IMR-90 (cell line): ENCODE measurements around the gene NIT1. TPM values are rescaled to one million over a fixed set of nuclear protein-coding genes. Genes with fewer than 3 reads are reported as not detected.
A peak's percentile ranks its signal among the peaks of the same experiment; 100 is the strongest.

Experiments used
- ATAC-seq: fragments of 200-7000 bp; cut with Tn5 transposase; 2 replicates; pipeline ENCODE4 v1.9.1; 2020; ENCODE audit warnings: low read depth, mild to moderate bottlenecking, moderate library complexity
- BruUV-seq: library from RNA; stranded (reverse); fragments of 400-500 nt; replicated peaks from 2 replicates; lab custom pipeline; 2021; lab: Mats Ljungman, UMichigan
- CTCF ChIA-PET: fragments of 300-600 bp; formaldehyde crosslinking; extraction: SDS; loops from one replicate; lab custom pipeline; 2021; ENCODE audit warnings: antibody characterized with exemption; lab: Yijun Ruan, JAX
- POLR2A ChIA-PET: fragments of 300-600 bp; sonication (Branson Sonifier 250); formaldehyde crosslinking; loops from one replicate; lab custom pipeline; 2022; ENCODE audit warnings: antibody characterized with exemption; ENCODE audit not compliant: unreplicated experiment; lab: Charles Lee
- DNase-seq: peaks from one replicate; pipeline ENCODE4 v3.0.0; 2013
- H2AFZ ChIP-seq: replicated peaks from 2 replicates; pipeline ENCODE3; 2013; ENCODE audit warnings: low read length, mild to moderate bottlenecking; ENCODE audit not compliant: poor library complexity
- H2AK5ac ChIP-seq: 2 replicates; pipeline ENCODE4 v1.6.1; 2013; ENCODE audit warnings: low read depth, low read length, inconsistent platforms
- H2AK9ac ChIP-seq: replicated peaks from 2 replicates; pipeline ENCODE3; 2013; ENCODE audit warnings: mild to moderate bottlenecking, low read depth, low read length, moderate library complexity; ENCODE audit not compliant: poor library complexity
- H2BK120ac ChIP-seq: 2 replicates; pipeline ENCODE4 v1.6.1; 2013; ENCODE audit warnings: low read depth, low read length, inconsistent platforms
- H2BK15ac ChIP-seq: 3 replicates; pipeline ENCODE4 v1.6.1; 2013; ENCODE audit warnings: low read depth, low read length, inconsistent platforms
- H2BK20ac ChIP-seq: 2 replicates; pipeline ENCODE4 v1.6.1; 2013; ENCODE audit warnings: low read depth, mild to moderate bottlenecking, inconsistent platforms, low read length, moderate library complexity
- H2BK5ac ChIP-seq: 2 replicates; pipeline ENCODE4 v1.6.1; 2013; ENCODE audit warnings: mild to moderate bottlenecking, low read depth, low read length, inconsistent platforms; ENCODE audit not compliant: poor library complexity, severe bottlenecking
- H3K14ac ChIP-seq: replicated peaks from 2 replicates; pipeline ENCODE4 v1.6.1; 2013; ENCODE audit warnings: low read depth, low read length, inconsistent platforms
- H3K18ac ChIP-seq: 2 replicates; pipeline ENCODE4 v1.6.1; 2013; ENCODE audit warnings: low read depth, low read length, control low read depth
- H3K23ac ChIP-seq: 2 replicates; pipeline ENCODE4 v1.6.1; 2013; ENCODE audit warnings: low read depth, low read length, inconsistent platforms
- H3K27ac ChIP-seq: 2 replicates; pipeline ENCODE4 v1.5.1; 2013; ENCODE audit warnings: mild to moderate bottlenecking, control low read depth, low read length; ENCODE audit not compliant: insufficient read depth
- H3K27me3 ChIP-seq: 2 replicates; pipeline ENCODE4 v1.6.1; 2013; ENCODE audit warnings: low read length; ENCODE audit not compliant: control insufficient read depth, insufficient read depth
- H3K36me3 ChIP-seq: 2 replicates; pipeline ENCODE4 v1.6.1; 2013; ENCODE audit warnings: low read length, mixed read lengths; ENCODE audit not compliant: control insufficient read depth, insufficient read depth
- H3K4ac ChIP-seq: 2 replicates; pipeline ENCODE4 v1.6.1; 2013; ENCODE audit warnings: low read depth, low read length, inconsistent platforms
- H3K4me1 ChIP-seq: 2 replicates; pipeline ENCODE4 v1.6.1; 2013; ENCODE audit warnings: low read length, mixed read lengths; ENCODE audit not compliant: control insufficient read depth, insufficient read depth
- H3K4me2 ChIP-seq: 2 replicates; pipeline ENCODE4 v1.6.1; 2013; ENCODE audit warnings: low read depth, mild to moderate bottlenecking, control low read depth, low read length, moderate library complexity
- H3K4me3 ChIP-seq: 2 replicates; pipeline ENCODE4 v1.5.1; 2013; ENCODE audit warnings: low read depth, mild to moderate bottlenecking, control low read depth, low read length, moderate library complexity; ENCODE audit not compliant: insufficient read depth
- H3K56ac ChIP-seq: 2 replicates; pipeline ENCODE4 v1.6.1; 2013; ENCODE audit warnings: low read length, inconsistent platforms; ENCODE audit not compliant: insufficient read depth; ENCODE audit errors: extremely low read depth
- H3K79me1 ChIP-seq, 2 experiments: 2 replicates each; pipeline ENCODE4 v1.6.1; 2013; ENCODE audit warnings: low read length in 2 of 2, inconsistent platforms in 1 of 2, low read depth in 1 of 2
- H3K9ac ChIP-seq: 2 replicates; pipeline ENCODE4 v1.6.1; 2013; ENCODE audit warnings: low read depth, low read length, control low read depth
- H3K9me1 ChIP-seq: 2 replicates; pipeline ENCODE4 v1.6.1; 2013; ENCODE audit warnings: low read length, inconsistent platforms; ENCODE audit not compliant: insufficient read depth
- H3K9me3 ChIP-seq: 2 replicates; pipeline ENCODE4 v1.6.1; 2013; ENCODE audit warnings: low read length; ENCODE audit not compliant: control insufficient read depth, insufficient read depth
- H4K20me1 ChIP-seq: 2 replicates; pipeline ENCODE4 v1.6.1; 2013; ENCODE audit warnings: low read length, inconsistent platforms; ENCODE audit not compliant: insufficient read depth
- H4K5ac ChIP-seq: 2 replicates; pipeline ENCODE4 v1.6.1; 2013; ENCODE audit warnings: mild to moderate bottlenecking, low read depth, low read length, control low read depth
- H4K8ac ChIP-seq, 2 experiments: 2 replicates each; pipeline ENCODE4 v1.6.1; 2013; ENCODE audit warnings: low read depth in 2 of 2, low read length in 2 of 2, control low read depth in 1 of 2, inconsistent platforms in 1 of 2
- H4K91ac ChIP-seq: 2 replicates; pipeline ENCODE4 v1.6.1; 2013; ENCODE audit warnings: low read depth, low read length, inconsistent platforms; ENCODE audit not compliant: insufficient read depth
- BHLHE40 ChIP-seq: fragments of 150-350 bp; IDR thresholded peaks from 2 replicates; pipeline ENCODE4 v1.6.1; 2016; ENCODE audit warnings: mild to moderate bottlenecking, low read depth, low read length
- CHD1 ChIP-seq: IDR thresholded peaks from 2 replicates; pipeline ENCODE4 v1.6.1; 2012; ENCODE audit warnings: low read depth, low read length, improper control_type of control experiment
- FOS ChIP-seq: fragments of 150-350 bp; IDR thresholded peaks from 2 replicates; pipeline ENCODE4 v1.6.1; 2016; ENCODE audit warnings: low read depth, low read length
- MAFK ChIP-seq: IDR thresholded peaks from 2 replicates; pipeline ENCODE4 v1.6.1; 2012; ENCODE audit warnings: low read depth, low read length, improper control_type of control experiment
- NFE2L2 ChIP-seq: fragments of 150-350 bp; IDR thresholded peaks from 2 replicates; pipeline ENCODE4 v1.6.1; 2016; ENCODE audit warnings: low read depth, mild to moderate bottlenecking, low read length
- RCOR1 ChIP-seq: IDR thresholded peaks from 2 replicates; pipeline ENCODE4 v1.6.1; 2012; ENCODE audit warnings: mild to moderate bottlenecking, low read length, improper control_type of control experiment; ENCODE audit not compliant: insufficient replicate concordance
- RFX5 ChIP-seq: IDR thresholded peaks from 2 replicates; pipeline ENCODE4 v1.8.0; 2012; ENCODE audit warnings: low read depth, mild to moderate bottlenecking, low read length, moderate library complexity
- SMC3 ChIP-seq: fragments of 150-350 bp; IDR thresholded peaks from 2 replicates; pipeline ENCODE4 v1.6.1; 2016; ENCODE audit warnings: low read depth, mild to moderate bottlenecking, antibody characterized with exemption, low read length, moderate library complexity
- WGBS, 2 experiments: methylation state at CpG; one replicate each; pipeline versions ENCODE4 v1.1.5 to v1.1.7; 2013; ENCODE audit warnings: missing lambda C conversion rate in 2 of 2; ENCODE audit not compliant: insufficient read length in 1 of 2; ENCODE audit errors: extremely low coverage in 2 of 2; 5-methylcytosine and 5-hydroxymethylcytosine counted together
- dilution Hi-C: fragments of 300-500 bp; cut with HindIII; formaldehyde crosslinking; loops from one replicate; pipeline ENCODE4 v1.14.3; 2018; ENCODE audit warnings: low sequenced_read_pairs; ENCODE audit not compliant: unreplicated experiment
- in situ Hi-C: fragments of 300-500 bp; cut with MboI; formaldehyde crosslinking; loops from 3 replicates; pipeline ENCODE4 v1.14.3; 2019; ENCODE audit warnings: low sequenced_read_pairs, inconsistent platforms, mixed read lengths
- intact Hi-C: fragments of 100-400 bp; cut with micrococcal nuclease; formaldehyde crosslinking; loops from 2 replicates; pipeline ENCODE4 v1.10.0; 2022
- polyA plus RNA-seq, 3 experiments: library from polyadenylated mRNA; depleted of rRNA; stranded (reverse); fragments of >200 nt; gene quantifications; 2 replicates each; pipeline ENCODE4 v1.2.3, GENCODE V29; 2012; ENCODE audit warnings: low replicate concordance in 1 of 3
- total RNA-seq: library from RNA; depleted of rRNA; stranded (reverse); fragments of >200 nt; gene quantifications from 2 replicates; pipeline ENCODE4 v1.2.3, GENCODE V29; 2012
- TF ChIP-seq, protein P1 (sequence below): fragments of 150-350 bp; IDR thresholded peaks from 2 replicates; pipeline ENCODE4 v1.6.1; 2016; ENCODE audit warnings: low read depth, mild to moderate bottlenecking, low read length, moderate library complexity, borderline replicate concordance
- TF ChIP-seq, protein P2 (sequence below): conservative IDR thresholded peaks from 2 replicates; pipeline ENCODE4 v1.5.1; 2012; ENCODE audit warnings: mild to moderate bottlenecking, low read depth, low read length, improper control_type of control experiment
- TF ChIP-seq, protein P3 (sequence below): fragments of 150-350 bp; IDR thresholded peaks from 2 replicates; pipeline ENCODE4 v1.6.1; 2017; ENCODE audit warnings: mild to moderate bottlenecking, antibody characterized with exemption, low read length, low read depth

The NIT1 gene
- total and polyA plus RNA-seq, 2 of the 4 experiments (the other 2 are of a cell fraction) = 22.8 to 33.6 TPM

DNA sequence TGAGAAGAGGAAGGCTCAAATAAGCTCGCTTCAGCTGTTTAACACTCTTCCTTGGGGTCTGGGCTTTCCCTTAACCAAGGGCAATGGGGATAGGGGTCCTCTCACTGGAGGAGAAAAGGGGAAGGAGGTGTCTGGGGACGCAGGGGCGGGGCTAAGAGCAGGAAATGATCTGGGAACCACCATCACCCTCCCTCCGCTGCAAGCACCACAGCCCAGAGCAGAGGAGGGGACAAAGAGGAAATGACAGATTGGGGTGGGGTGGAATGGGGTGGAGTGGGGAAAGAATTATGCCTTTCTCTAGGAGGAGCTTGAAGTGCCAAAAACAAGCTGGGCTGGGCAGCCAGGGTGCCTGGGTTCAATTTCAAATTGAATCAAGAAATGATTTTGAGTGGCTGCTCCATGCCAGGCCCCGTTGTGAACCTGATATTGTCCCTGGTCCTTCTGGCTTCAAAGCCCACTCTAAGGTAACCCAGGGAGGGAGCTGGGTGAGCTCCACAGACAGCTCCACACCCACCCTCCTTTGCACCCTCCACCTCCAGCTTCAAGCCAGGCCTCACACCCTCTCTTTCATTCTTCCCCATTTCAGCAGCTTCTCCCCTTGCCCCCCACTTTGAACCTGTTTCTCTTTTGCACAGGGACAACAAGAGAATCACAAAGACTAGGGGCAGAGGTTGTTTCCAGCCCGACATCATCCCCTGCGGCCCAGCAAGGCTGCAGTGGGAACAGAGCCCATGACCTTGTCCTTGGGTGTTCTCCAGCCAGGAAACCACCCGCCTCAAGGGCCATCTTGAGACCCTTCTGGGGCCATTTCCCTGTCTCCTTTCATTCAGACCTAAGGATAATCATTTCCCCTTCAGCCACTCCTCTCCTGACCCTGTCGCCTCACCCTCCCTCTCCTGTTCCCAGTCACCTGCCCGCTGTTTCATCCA is 49.3 kb upstream of the NIT1 start:
- Histone ChIP-seq H4K20me1 (no peaks in the 10 kb centered on the region; the same call in none of the 2 replicates), H3K23ac (no peak overlapping the region), H2AK5ac (no peak overlapping the region), H2BK5ac (no peak overlapping the region), H3K9me3 (no peaks in the 10 kb centered on the region), H2BK20ac (no peak overlapping the region), H4K8ac (no peak overlapping the region), H2AK9ac (no peak overlapping the region), H2BK15ac (no peak overlapping the region), H3K4me1 (no peaks in the 10 kb centered on the region), H3K27me3 (peaks cover 2% of the 10 kb centered on the region), H3K18ac (no peak overlapping the region), H4K5ac (no peak overlapping the region), H3K56ac (no peak overlapping the region), H3K14ac (no peak overlapping the region), H3K36me3 (no peaks in the 10 kb centered on the region), H3K27ac (no peak overlapping the region), H3K4ac (no peak overlapping the region), H2AFZ (peak overlapping the region; percentile 58), H2BK120ac (no peak overlapping the region), H4K91ac (no peak overlapping the region), H3K9me1 (no peaks in the 10 kb centered on the region), H3K79me1 (no peaks in the 10 kb centered on the region), H3K4me3 (no peak overlapping the region), H3K4me2 (no peak overlapping the region), H3K9ac (no peak overlapping the region)
- intact Hi-C loops (no loop called here), in situ Hi-C loops (no loop called here), dilution Hi-C loops (no loop called here)
- CTCF ChIA-PET = no interaction called here
- POLR2A ChIA-PET = no interaction called here
- ATAC-seq = no peak
- TF ChIP-seq MAFK (no peak), NFE2L2 (no peak), RCOR1 (no peak), BHLHE40 (no peak), SMC3 (no peak), CHD1 (no peak), FOS (no peak), RFX5 (no peak)
- TF ChIP-seq, protein P1, sequence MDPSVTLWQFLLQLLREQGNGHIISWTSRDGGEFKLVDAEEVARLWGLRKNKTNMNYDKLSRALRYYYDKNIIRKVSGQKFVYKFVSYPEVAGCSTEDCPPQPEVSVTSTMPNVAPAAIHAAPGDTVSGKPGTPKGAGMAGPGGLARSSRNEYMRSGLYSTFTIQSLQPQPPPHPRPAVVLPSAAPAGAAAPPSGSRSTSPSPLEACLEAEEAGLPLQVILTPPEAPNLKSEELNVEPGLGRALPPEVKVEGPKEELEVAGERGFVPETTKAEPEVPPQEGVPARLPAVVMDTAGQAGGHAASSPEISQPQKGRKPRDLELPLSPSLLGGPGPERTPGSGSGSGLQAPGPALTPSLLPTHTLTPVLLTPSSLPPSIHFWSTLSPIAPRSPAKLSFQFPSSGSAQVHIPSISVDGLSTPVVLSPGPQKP = no peak
- TF ChIP-seq, protein P2, sequence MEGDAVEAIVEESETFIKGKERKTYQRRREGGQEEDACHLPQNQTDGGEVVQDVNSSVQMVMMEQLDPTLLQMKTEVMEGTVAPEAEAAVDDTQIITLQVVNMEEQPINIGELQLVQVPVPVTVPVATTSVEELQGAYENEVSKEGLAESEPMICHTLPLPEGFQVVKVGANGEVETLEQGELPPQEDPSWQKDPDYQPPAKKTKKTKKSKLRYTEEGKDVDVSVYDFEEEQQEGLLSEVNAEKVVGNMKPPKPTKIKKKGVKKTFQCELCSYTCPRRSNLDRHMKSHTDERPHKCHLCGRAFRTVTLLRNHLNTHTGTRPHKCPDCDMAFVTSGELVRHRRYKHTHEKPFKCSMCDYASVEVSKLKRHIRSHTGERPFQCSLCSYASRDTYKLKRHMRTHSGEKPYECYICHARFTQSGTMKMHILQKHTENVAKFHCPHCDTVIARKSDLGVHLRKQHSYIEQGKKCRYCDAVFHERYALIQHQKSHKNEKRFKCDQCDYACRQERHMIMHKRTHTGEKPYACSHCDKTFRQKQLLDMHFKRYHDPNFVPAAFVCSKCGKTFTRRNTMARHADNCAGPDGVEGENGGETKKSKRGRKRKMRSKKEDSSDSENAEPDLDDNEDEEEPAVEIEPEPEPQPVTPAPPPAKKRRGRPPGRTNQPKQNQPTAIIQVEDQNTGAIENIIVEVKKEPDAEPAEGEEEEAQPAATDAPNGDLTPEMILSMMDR = no peak
- TF ChIP-seq, protein P3, sequence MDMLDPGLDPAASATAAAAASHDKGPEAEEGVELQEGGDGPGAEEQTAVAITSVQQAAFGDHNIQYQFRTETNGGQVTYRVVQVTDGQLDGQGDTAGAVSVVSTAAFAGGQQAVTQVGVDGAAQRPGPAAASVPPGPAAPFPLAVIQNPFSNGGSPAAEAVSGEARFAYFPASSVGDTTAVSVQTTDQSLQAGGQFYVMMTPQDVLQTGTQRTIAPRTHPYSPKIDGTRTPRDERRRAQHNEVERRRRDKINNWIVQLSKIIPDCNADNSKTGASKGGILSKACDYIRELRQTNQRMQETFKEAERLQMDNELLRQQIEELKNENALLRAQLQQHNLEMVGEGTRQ = no peak
- WGBS, 2 experiments = 84% methylated on average over 2 of the region's 10 CpGs; no CpG with 5 or more reads in 1 of the 2 experiments
- DNase-seq = no peak
- BruUV-seq = no TSS peak
